Measurements from ENCODE around the gene NDFIP1.
"Not testable (repeated sequence)": the region's sequence is repeated elsewhere in the genome, so short reads cannot be mapped to it uniquely, and the experiment has no call there.

The NDFIP1 gene

DNA sequence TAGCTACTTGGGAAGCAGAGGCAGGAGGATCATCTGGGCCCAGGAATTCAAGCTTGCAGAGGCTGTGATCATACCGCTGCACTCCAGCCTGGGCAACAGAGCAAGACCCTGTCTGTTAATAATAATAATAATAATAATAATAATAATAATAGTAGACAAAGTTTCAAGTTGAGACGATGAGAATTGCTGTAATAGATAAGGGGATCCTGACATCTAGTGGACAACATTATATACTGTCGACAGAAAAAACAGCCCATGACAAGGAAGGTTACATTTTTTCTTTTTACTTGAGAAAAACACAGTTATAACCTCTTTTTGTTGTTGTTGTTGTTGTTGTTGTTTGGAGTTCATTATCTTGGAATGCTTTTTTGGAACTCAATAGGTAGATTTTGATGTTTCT is 35.3 kb downstream of the NDFIP1 start:
- TF ChIP-seq POLR2A (IDR thresholded peaks at IDR 0.05; ENCODE audit: low read length) (no peak), GATA1 (IDR thresholded peaks at IDR 0.05; ENCODE audit: low read depth, low read length) (no peak)
- DNase-seq, result peak; percentile 61 to 77

DNA sequence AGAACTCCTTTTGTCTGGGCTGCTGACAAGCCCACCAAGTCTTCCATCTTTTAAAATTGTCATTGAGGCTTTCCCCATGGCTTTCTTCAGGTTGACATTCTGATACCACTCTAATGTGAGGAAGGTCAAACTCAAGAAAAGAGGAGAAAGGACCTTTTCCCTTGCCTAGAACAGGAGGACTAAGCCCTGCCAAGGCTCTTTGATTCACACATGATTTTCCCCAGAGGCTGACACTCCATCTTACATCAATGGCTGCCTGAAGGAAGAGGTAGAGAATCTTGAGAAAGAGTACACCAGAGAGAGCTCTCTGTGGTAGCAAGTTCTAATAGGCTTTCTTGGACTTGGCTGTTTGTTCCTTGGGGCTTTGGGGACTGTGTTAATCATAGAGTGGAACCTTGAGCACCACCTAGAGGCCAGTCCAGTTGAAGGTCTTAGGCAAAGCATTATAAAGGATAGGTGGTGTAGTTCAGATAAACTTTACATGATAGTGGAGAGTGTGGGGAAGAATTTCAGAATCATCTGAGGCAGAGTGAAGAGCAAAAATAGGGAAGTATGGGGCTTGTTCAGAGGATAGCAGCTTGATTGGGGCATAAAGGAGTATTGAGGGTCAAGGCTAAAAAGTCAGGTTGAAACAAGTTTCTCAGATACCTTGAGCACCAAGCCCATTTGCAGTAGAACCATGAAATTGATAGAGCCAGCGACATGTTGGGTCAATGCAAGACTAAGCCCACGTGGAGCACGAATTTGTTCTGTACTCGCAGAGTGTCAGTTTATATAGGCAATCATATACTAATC is 36.7 kb downstream of the NDFIP1 start:
- DNase-seq, result peak; percentile 75 to 82

DNA sequence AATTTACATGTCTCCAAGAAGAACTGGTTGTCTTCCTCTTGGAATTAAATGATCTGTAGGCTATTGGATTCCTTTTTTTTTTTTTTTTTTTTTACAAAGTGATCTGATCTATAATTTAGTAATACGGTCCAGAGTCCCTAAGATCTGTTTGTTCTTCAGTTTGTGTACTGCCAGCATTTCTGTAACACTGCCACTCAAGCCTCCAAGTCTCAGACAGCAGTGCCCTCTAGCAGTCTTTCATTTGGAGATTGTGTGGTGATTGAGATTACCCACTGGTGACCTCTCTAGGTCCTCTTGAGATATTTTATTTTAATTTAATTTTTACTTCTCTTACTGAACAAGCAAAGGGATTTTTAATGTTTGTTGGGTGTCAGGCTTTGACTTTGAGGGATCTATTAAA is 40.8 kb downstream of the NDFIP1 start:
- TF ChIP-seq POLR2A (IDR thresholded peaks at IDR 0.05; ENCODE audit: low read length) (no peak), GATA1 (IDR thresholded peaks at IDR 0.05; ENCODE audit: low read depth, low read length) (no peak)
- no peak for DNase-seq

More for the DNA sequence above, 36.7 kb downstream of the NDFIP1 start:
- TF ChIP-seq GATA1 (IDR thresholded peaks at IDR 0.05; ENCODE audit: low read depth, low read length) (no peak), POLR2A (IDR thresholded peaks at IDR 0.05; ENCODE audit: low read length) (no peak)

DNA sequence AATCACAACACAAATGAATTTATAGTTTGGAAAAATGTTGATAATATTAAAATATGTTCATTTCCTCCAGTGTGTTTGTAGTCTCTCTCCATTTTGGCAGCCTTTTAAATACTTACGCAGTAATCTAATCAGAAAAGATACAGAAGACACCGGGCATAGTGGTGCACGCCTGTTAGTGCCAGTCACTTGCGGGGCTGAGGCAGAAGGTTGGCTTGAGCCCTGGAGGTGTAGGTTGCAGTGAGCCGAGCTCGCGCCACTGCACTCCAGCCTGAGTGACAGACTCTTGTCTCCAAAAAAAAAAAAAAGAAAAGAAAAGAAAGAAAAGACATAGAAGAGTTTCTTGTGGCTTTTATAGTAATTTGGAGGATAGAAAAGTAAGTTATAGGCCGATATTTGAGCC is 41.9 kb downstream of the NDFIP1 start:
- TF ChIP-seq POLR2A (IDR thresholded peaks at IDR 0.05; ENCODE audit: low read length) (no peak), GATA1 (IDR thresholded peaks at IDR 0.05; ENCODE audit: low read depth, low read length) (no peak)
- DNase-seq, result no peak

DNA sequence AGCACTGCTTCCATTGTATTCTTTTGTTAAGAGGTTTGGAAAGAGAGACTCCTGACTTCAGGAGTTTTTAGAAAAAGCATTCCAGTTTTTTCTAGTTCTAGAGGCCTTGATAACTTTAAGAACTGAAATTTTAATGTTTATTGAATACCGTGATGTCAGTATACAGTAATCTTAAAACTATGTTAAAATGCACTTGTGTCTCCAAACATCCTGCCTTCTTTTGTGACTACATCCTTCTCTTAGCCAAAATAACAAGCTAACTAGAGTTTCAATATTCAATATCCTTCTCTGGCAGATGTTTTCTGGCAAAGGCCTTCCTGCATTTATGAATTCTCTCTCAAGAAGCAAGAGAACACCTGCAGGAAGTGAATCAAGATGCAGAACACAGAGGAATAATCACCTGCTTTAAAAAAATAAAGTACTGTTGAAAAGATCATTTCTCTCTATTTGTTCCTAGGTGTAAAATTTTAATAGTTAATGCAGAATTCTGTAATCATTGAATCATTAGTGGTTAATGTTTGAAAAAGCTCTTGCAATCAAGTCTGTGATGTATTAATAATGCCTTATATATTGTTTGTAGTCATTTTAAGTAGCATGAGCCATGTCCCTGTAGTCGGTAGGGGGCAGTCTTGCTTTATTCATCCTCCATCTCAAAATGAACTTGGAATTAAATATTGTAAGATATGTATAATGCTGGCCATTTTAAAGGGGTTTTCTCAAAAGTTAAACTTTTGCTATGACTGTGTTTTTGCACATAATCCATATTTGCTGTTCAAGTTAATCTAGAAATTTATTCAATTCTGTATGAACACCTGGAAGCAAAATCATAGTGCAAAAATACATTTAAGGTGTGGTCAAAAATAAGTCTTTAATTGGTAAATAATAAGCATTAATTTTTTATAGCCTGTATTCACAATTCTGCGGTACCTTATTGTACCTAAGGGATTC is 43.1 kb downstream of the NDFIP1 start:
- peak; percentile 75 to 85 for DNase-seq
- TF ChIP-seq GATA1 (IDR thresholded peaks at IDR 0.05; ENCODE audit: low read depth, low read length) (no peak), POLR2A (IDR thresholded peaks at IDR 0.05; ENCODE audit: low read length) (no peak)

DNA sequence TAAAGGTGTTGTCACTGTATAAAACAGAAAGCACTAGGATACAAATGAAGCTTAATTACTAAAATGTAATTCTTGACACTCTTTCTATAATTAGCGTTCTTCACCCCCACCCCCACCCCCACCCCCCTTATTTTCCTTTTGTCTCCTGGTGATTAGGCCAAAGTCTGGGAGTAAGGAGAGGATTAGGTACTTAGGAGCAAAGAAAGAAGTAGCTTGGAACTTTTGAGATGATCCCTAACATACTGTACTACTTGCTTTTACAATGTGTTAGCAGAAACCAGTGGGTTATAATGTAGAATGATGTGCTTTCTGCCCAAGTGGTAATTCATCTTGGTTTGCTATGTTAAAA is 43.8 kb downstream of the NDFIP1 start:
- DNase-seq, result no peak
- TF ChIP-seq POLR2A (IDR thresholded peaks at IDR 0.05; ENCODE audit: low read length) (no peak), GATA1 (IDR thresholded peaks at IDR 0.05; ENCODE audit: low read depth, low read length) (no peak)

DNA sequence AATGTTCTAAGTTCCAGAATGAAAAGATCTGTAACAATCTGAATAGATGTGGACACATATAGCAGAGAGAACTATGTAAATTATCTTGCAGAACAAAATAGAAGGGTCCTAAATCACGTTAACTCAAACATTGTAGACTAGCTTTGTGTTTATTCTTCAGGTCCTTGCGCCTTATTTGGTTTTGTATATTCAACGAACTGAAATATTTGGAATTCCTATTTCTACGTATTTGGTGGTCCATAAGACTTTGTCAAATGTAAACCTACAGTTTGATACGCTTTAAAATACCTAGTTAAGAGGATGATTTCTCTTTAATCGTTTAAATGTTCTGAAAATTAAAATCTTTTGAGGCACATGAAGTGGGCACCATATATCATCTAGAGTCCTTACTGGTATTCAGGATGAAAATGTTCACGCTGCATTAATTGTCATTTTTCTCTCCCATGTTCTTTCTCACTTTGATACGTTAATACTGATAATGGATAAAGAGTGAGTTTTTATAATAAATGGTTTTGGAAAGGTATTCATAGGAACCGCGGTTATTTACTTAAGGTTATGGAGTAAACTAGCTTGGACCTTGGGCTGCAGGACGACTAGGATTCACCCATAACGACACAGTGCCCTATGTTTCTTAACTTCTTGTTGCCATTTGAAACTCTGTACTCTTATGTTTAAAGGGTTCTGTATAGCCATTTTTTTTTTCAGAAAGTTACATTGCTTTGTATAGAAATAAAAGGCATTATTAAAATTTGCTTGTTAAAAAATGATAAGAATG is 45.3 kb downstream of the NDFIP1 start:
- no peak for TF ChIP-seq GATA1 (IDR thresholded peaks at IDR 0.05; ENCODE audit: low read depth, low read length)
- no peak for DNase-seq

DNA sequence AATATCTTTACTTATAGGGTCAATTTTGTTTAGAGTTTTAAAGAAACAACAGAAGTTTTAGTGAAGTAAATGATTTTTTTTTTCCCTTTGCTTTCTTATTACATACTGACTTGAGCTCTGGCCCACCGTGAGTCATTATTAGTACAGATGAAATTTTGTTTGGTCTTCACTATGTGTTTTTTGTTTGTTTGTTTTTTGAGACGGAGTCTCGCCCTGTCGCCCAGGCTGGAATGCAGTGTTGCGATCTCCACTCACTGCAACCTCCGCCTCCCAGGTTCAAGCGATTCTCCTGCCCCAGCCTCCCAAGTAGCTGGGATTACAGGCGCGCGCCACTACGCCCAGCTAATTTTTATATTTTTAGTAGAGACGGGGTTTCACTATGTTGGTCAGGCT is 45.9 kb downstream of the NDFIP1 start:
- not testable (repeated sequence) for DNase-seq

DNA sequence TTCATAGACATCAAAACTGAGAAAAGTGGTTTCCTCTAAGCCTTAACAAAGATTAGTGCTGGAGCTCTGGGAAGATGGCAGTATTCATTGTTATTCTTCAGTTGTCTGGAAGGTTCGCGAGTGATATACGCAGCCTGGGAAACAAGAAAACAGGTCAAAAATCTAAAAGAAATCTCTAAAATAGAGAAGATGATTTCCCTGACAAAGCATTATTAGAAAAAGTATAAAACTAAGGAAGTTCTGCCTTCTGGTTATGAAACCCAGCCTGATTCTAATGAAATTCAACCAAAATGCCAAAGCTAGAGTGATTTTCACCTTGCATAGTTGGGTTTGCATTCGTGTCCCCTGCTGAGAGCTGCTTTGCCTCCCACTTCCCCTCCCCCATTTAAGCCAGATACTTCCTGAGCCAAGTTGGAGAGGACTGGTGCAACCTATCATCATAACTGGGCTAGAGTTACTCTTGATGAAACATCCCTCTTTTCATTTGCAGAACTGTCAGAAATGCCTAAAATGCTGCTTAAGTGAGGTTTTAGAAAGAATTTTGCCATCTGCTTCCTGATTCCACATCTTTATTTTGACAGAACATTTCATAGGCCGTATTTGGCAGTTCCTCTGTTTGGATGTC is 48.4 kb downstream of the NDFIP1 start:
- no peak for TF ChIP-seq GATA1 (IDR thresholded peaks at IDR 0.05; ENCODE audit: low read depth, low read length)
- no peak for TF ChIP-seq POLR2A (IDR thresholded peaks at IDR 0.05; ENCODE audit: low read length)
- DNase-seq, result no peak

DNA sequence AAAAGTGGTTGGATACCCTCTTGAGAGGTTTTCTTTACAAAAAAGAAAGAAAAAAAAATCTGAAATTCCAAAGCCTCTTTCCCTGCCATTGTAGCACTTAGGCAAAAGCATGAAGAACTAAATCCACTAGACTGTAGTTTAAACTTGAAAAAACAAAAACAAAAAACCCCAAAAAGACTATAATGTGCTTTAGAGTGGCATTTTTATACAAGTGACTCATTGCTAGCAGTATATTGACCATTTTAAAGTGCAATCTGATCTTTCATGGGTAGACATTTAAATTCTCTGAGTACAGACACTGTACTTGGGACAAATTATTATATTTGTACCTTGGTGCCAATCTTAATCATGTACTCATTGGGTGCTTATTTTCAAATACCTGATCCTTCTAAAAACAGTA is 50.8 kb downstream of the NDFIP1 start:
- no peak for DNase-seq
- TF ChIP-seq POLR2A (IDR thresholded peaks at IDR 0.05; ENCODE audit: low read length), result no peak

DNA sequence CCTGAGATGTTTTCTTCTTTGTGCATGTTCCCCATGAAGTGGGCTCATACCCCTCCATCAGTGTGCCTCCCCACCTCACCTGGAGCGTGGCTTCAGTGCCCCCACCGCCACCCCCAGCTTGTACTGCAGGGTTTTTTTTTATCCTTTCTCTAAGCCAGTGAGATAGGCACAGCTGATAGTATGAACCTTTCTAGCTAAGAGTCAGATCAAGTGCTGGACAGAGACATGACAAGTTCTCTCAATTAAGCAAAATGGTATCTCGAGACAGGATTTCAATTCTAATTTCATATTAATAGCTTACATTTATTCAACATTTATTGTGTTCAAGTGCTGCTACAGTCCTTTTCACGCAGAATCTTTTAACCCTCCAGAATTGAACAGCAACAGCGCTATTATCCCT is 55.7 kb downstream of the NDFIP1 start:
- TF ChIP-seq POLR2A (IDR thresholded peaks at IDR 0.05; ENCODE audit: low read length) (no peak), GATA1 (IDR thresholded peaks at IDR 0.05; ENCODE audit: low read depth, low read length) (no peak)
- DNase-seq, result no peak

DNA sequence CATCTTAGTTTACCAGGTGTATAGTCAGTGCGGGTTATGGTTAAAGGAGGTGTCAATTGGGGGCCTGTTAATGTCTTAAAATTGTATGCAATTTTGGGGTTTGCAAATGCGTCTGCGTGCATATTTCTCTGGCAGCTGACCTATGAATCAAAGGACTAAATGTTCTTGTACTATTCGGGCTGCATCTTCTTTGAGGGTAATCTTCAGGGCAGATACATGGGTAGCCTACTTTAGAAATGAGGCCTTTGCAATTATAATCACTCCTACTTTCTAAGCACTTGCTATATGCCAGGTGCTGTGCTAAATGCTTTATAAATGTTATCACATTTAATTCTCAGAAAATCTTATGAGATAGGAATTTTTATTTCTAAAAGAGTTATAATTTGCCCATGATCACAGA is 58.2 kb downstream of the NDFIP1 start:
- no peak for DNase-seq
- TF ChIP-seq POLR2A (IDR thresholded peaks at IDR 0.05; ENCODE audit: low read length) (no peak), GATA1 (IDR thresholded peaks at IDR 0.05; ENCODE audit: low read depth, low read length) (no peak)

DNA sequence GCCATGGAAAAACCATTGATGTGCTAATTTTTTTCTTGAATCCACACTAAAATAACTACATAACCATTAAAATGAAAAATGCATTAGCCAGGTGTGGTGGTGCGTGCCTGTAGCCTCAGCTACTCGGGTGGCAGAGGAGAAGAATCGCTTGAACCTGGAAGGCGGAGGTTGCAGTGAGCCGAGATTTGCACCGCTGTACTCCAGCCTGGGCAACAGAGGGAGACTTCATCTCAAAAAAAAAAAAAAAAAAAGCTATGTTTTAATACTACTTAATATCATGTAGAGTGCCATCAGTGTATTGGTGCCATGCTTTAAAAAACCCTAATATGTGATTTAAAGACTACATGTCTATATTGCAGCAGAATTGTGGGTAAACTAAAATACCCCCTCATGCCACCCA is 58.9 kb downstream of the NDFIP1 start:
- no peak for TF ChIP-seq POLR2A (IDR thresholded peaks at IDR 0.05; ENCODE audit: low read length)
- no peak for TF ChIP-seq GATA1 (IDR thresholded peaks at IDR 0.05; ENCODE audit: low read depth, low read length)
- DNase-seq, result no peak

DNA sequence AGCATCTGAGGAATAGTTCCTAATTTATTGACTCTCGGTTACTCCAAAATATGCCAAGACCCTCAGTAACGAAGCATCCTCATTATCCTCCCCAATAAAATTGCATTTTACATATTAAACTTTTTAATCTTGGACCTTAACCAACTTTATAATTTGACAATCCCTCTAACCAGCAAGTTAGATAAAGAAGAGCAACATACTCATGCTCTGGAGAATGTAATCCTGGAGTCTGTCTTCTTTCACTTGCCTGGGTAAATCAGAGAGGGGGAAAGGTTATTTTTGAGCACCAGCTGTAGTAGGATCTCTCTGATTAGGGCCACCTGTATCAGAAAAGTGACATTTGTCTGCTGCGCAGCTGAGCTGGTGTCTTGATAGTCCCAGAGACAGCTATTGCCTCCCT is 59.8 kb downstream of the NDFIP1 start:
- no peak for DNase-seq
- no peak for TF ChIP-seq GATA1 (IDR thresholded peaks at IDR 0.05; ENCODE audit: low read depth, low read length)
- TF ChIP-seq POLR2A (IDR thresholded peaks at IDR 0.05; ENCODE audit: low read length), result no peak
